ENCODE data around the gene RPRD1B. TPM values are rescaled to one million over a fixed set of nuclear protein-coding genes. Genes with fewer than 3 reads are reported as not detected.

Gene RPRD1B
- polyA plus RNA-seq, 4 donors = 9.2 to 34.7 (median 13.6) TPM

- Histone ChIP-seq H3K27ac (ENCODE audit: low read depth in 1 of 3, low read length in 2 of 3) (no peak overlapping the region), H3K27me3 (ENCODE audit: control insufficient read depth in 3 of 3, insufficient read depth in 3 of 3, low read length in 3 of 3) (no peaks in the 10 kb centered on the region), H3K4me3 (ENCODE audit: low read depth in 1 of 3, low read length in 3 of 3) (no peak overlapping the region), H3K36me3 (ENCODE audit: control insufficient read depth in 3 of 3, insufficient read depth in 2 of 3, low read depth in 1 of 3, low read length in 3 of 3) (peaks cover 0 to 97% (median 4%) of the 10 kb centered on the region in 3 donors), H3K4me1 (ENCODE audit: control insufficient read depth in 3 of 3, insufficient read depth in 2 of 3, low read depth in 1 of 3, low read length in 2 of 3) (peaks cover 0 to 10% (median 0%) of the 10 kb centered on the region in 3 donors), H3K9me3 (ENCODE audit: control insufficient read depth in 2 of 2, insufficient read depth in 1 of 2, low read depth in 1 of 2, low read length in 1 of 2) (no peaks in the 10 kb centered on the region)
- DNase-seq (no peak), FAIRE-seq (no peak)
- WGBS, 3 donors = 83 to 89% (median 88%) methylated on average over 7 of the region's 7 CpGs
These were observed 101.7 kb downstream of the RPRD1B start for GRCh38 chr20:38135271-38135650.

GRCh38 chr20:38135651-38136420 lies 102.3 kb downstream of the RPRD1B start:
- Histone ChIP-seq H3K27me3 (ENCODE audit: control insufficient read depth in 3 of 3, insufficient read depth in 3 of 3, low read length in 3 of 3) (no peaks in the 10 kb centered on the region), H3K4me1 (ENCODE audit: control insufficient read depth in 3 of 3, insufficient read depth in 2 of 3, low read depth in 1 of 3, low read length in 2 of 3) (peaks cover 0 to 14% (median 0%) of the 10 kb centered on the region in 3 donors), H3K9me3 (ENCODE audit: control insufficient read depth in 2 of 2, insufficient read depth in 1 of 2, low read depth in 1 of 2, low read length in 1 of 2) (no peaks in the 10 kb centered on the region), H3K27ac (ENCODE audit: low read depth in 1 of 3, low read length in 2 of 3) (no peak overlapping the region), H3K4me3 (ENCODE audit: low read depth in 1 of 3, low read length in 3 of 3) (no peak overlapping the region), H3K36me3 (ENCODE audit: control insufficient read depth in 3 of 3, insufficient read depth in 2 of 3, low read depth in 1 of 3, low read length in 3 of 3) (peaks cover 0 to 94% (median 4%) of the 10 kb centered on the region in 3 donors)
- 82 to 89% (median 82%) methylated on average over 28 of the region's 28 CpGs for WGBS, 3 donors
- no peak for FAIRE-seq
- no peak for DNase-seq

- Histone ChIP-seq H3K4me1 (ENCODE audit: control insufficient read depth in 3 of 3, insufficient read depth in 2 of 3, low read depth in 1 of 3, low read length in 2 of 3) (peaks cover 0 to 22% (median 0%) of the 10 kb centered on the region in 3 donors), H3K4me3 (ENCODE audit: low read depth in 1 of 3, low read length in 3 of 3) (no peak overlapping the region), H3K27ac (ENCODE audit: low read depth in 1 of 3, low read length in 2 of 3) (no peak overlapping the region), H3K36me3 (ENCODE audit: control insufficient read depth in 3 of 3, insufficient read depth in 2 of 3, low read depth in 1 of 3, low read length in 3 of 3) (peaks cover 0 to 94% (median 4%) of the 10 kb centered on the region in 3 donors), H3K27me3 (ENCODE audit: control insufficient read depth in 3 of 3, insufficient read depth in 3 of 3, low read length in 3 of 3) (no peaks in the 10 kb centered on the region), H3K9me3 (ENCODE audit: control insufficient read depth in 2 of 2, insufficient read depth in 1 of 2, low read depth in 1 of 2, low read length in 1 of 2) (no peaks in the 10 kb centered on the region)
- DNase-seq = no peak
- WGBS, 3 donors = 90 to 92% (median 91%) methylated on average over 14 of the region's 14 CpGs
- no peak for FAIRE-seq
These were observed 103.1 kb downstream of the RPRD1B start for GRCh38 chr20:38136421-38137245.

DNA sequence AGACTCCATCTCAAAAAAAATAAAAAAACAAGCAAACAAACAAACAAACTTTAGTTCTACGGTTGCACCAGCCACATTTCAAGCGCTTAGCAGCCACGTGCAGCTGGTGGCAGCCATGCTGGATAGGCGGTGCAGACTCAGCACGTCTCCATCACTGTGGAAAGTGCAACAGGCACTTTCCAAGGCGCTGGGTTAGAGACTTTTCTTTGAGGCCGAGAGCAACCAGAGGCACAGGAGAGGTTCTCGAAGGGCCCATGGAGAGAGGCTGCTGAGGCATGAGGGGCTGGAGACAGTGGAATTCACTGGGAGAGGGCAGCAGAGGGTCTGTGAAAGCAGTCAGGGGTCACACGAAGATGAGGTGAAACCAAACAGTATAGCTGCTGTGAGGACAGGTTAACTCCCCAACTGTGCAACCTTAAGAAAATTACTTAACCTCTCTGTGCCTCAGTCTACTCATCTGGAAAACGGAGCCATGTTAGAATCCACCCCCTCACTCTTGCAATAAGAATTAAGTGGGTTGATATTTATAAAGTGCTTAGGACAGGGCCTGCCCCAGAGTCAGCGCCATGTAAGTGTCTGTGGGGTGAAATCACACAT lies 104.0 kb downstream of the RPRD1B start:
- 91 to 94% (median 94%) methylated on average over 11 of the region's 11 CpGs for WGBS, 3 donors
- no peaks in the 10 kb centered on the region for H3K9me3 ChIP-seq (ENCODE audit: control insufficient read depth in 2 of 2, insufficient read depth in 1 of 2, low read depth in 1 of 2, low read length in 1 of 2)
- H3K27ac ChIP-seq (ENCODE audit: low read depth in 1 of 3, low read length in 2 of 3) = no peak overlapping the region
- H3K36me3 ChIP-seq (ENCODE audit: control insufficient read depth in 3 of 3, insufficient read depth in 2 of 3, low read depth in 1 of 3, low read length in 3 of 3) = peaks cover 0 to 94% (median 4%) of the 10 kb centered on the region in 3 donors
- H3K4me1 ChIP-seq (ENCODE audit: control insufficient read depth in 3 of 3, insufficient read depth in 2 of 3, low read depth in 1 of 3, low read length in 2 of 3) = peaks cover 0 to 31% (median 0%) of the 10 kb centered on the region in 3 donors
- H3K27me3 ChIP-seq (ENCODE audit: control insufficient read depth in 3 of 3, insufficient read depth in 3 of 3, low read length in 3 of 3) = no peaks in the 10 kb centered on the region
- DNase-seq (no peak), FAIRE-seq (no peak)
- no peak overlapping the region for H3K4me3 ChIP-seq (ENCODE audit: low read depth in 1 of 3, low read length in 3 of 3)

- no peak for FAIRE-seq
- DNase-seq = no peak
- 91 to 93% (median 92%) methylated on average over 15 of the region's 15 CpGs for WGBS, 3 donors
- no peak overlapping the region for H3K27ac ChIP-seq (ENCODE audit: low read depth in 1 of 3, low read length in 2 of 3)
- H3K36me3 ChIP-seq (ENCODE audit: control insufficient read depth in 3 of 3, insufficient read depth in 2 of 3, low read depth in 1 of 3, low read length in 3 of 3) = peaks cover 0 to 91% (median 4%) of the 10 kb centered on the region in 3 donors
- no peak overlapping the region for H3K4me3 ChIP-seq (ENCODE audit: low read depth in 1 of 3, low read length in 3 of 3)
- peaks cover 0 to 38% (median 0%) of the 10 kb centered on the region in 3 donors for H3K4me1 ChIP-seq (ENCODE audit: control insufficient read depth in 3 of 3, insufficient read depth in 2 of 3, low read depth in 1 of 3, low read length in 2 of 3)
- no peaks in the 10 kb centered on the region for H3K9me3 ChIP-seq (ENCODE audit: control insufficient read depth in 2 of 2, insufficient read depth in 1 of 2, low read depth in 1 of 2, low read length in 1 of 2)
- no peaks in the 10 kb centered on the region for H3K27me3 ChIP-seq (ENCODE audit: control insufficient read depth in 3 of 3, insufficient read depth in 3 of 3, low read length in 3 of 3)
These were observed 104.7 kb downstream of the RPRD1B start for GRCh38 chr20:38138086-38138778.

DNA sequence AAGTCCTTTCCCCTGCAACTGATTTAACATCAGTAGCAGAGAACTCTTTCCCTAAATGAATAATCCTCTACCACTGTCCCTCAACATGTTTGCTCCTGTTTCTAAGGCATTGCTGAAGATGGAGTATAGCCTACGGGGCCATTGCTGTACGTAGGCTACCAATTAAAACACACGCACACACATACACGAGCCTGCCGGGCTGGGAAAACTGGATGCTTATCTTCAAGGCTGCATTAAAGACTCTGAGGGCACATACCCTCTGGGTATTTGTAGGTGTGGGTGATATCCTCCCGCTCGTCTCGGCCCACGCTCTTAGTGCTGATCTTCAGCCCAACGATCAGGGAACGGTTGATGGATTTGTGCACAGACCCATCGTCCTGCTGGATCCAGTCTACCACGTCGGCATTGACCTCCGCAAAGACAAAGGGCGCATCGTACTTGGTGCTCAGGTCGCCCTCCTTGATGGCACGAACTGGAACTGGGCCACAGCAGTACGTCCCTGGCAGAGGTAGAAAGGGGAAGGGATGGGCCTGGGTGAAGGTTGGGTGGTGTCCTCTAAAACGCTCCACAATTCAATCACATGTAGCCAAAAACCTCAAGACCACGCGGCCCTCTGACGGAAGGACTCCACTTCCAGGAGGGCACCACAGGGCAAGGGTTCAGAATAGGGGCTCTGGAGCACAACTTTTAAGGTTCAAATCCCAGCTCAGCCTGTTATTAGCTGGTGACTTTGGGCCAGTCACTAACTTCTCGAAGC lies 105.8 kb downstream of the RPRD1B start:
- Histone ChIP-seq H3K36me3 (ENCODE audit: control insufficient read depth in 3 of 3, insufficient read depth in 2 of 3, low read depth in 1 of 3, low read length in 3 of 3) (peaks cover 0 to 86% (median 4%) of the 10 kb centered on the region in 3 donors), H3K27ac (ENCODE audit: low read depth in 1 of 3, low read length in 2 of 3) (peak overlapping the region in 1 of 3 donors; percentile 20), H3K9me3 (ENCODE audit: control insufficient read depth in 2 of 2, insufficient read depth in 1 of 2, low read depth in 1 of 2, low read length in 1 of 2) (no peaks in the 10 kb centered on the region), H3K4me3 (ENCODE audit: low read depth in 1 of 3, low read length in 3 of 3) (no peak overlapping the region), H3K4me1 (ENCODE audit: control insufficient read depth in 3 of 3, insufficient read depth in 2 of 3, low read depth in 1 of 3, low read length in 2 of 3) (peaks cover 0 to 45% (median 2%) of the 10 kb centered on the region in 3 donors), H3K27me3 (ENCODE audit: control insufficient read depth in 3 of 3, insufficient read depth in 3 of 3, low read length in 3 of 3) (no peaks in the 10 kb centered on the region)
- FAIRE-seq (no peak), DNase-seq (no peak)
- WGBS, 3 donors = 91 to 94% (median 92%) methylated on average over 25 of the region's 25 CpGs

DNA sequence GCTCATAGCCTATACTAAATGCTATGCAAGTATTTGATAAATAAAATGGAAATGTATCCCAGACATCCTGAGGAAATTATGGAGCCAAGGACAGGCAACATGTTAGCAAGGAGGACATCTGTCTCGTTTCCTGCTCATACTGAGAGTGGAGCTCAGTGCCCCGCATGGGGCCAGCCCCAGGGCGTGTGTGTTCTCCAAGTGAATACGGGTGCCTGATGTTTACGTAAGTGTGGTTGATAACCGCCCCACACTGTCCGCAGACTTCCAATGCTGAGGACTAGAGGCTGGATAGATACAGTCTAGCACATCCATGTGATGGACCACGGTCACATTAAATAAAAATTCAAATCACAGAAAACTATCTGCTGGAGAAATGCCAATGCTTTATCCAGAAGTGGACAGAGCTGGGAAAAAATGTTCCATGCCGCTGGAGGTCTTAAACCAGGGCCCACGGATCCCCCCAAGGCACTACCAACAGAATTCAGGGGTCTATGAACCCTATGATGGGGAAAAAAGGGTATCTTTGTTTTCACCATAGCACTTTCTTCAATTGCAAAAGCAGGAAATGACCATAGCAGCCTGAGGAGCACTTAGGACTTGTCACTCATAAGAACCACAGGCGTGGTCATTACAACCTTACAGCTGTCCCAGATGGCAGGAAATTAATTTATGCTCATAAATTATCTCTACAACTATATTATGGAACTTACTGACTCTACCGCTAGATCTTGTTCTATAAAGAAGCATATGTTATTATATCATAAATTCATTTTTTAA lies 106.6 kb downstream of the RPRD1B start:
- H3K27me3 ChIP-seq (ENCODE audit: control insufficient read depth in 3 of 3, insufficient read depth in 3 of 3, low read length in 3 of 3) = no peaks in the 10 kb centered on the region
- WGBS, 3 donors = 21 to 43% (median 38%) methylated on average over 12 of the region's 12 CpGs
- peak; percentile 48 to 82 for DNase-seq
- H3K27ac ChIP-seq (ENCODE audit: low read depth in 1 of 3, low read length in 2 of 3) = peak overlapping the region; percentile 5 to 63 (median 43)
- H3K4me1 ChIP-seq (ENCODE audit: control insufficient read depth in 3 of 3, insufficient read depth in 2 of 3, low read depth in 1 of 3, low read length in 2 of 3) = peaks cover 2 to 48% (median 3%) of the 10 kb centered on the region in 3 donors
- peaks cover 0 to 86% (median 4%) of the 10 kb centered on the region in 3 donors for H3K36me3 ChIP-seq (ENCODE audit: control insufficient read depth in 3 of 3, insufficient read depth in 2 of 3, low read depth in 1 of 3, low read length in 3 of 3)
- no peaks in the 10 kb centered on the region for H3K9me3 ChIP-seq (ENCODE audit: control insufficient read depth in 2 of 2, insufficient read depth in 1 of 2, low read depth in 1 of 2, low read length in 1 of 2)
- H3K4me3 ChIP-seq (ENCODE audit: low read depth in 1 of 3, low read length in 3 of 3) = no peak overlapping the region
- no peak for FAIRE-seq

Measured in small intestine (tissue), 7 donors.